HEK293 (cell line): ENCODE data around the gene C2CD2.

Source experiments
- CTCF ChIP-seq: fragments of 450-650 bp; formaldehyde crosslinking; IDR thresholded peaks from 2 replicates; pipeline ENCODE4 v1.5.1; 2016; ENCODE audit warnings: missing biosample characterization, missing genetic modification characterization
- KLF17 ChIP-seq: fragments of 450-650 bp; formaldehyde crosslinking; IDR thresholded peaks from 2 replicates; pipeline ENCODE4 v1.5.1; 2016; ENCODE audit warnings: missing biosample characterization, missing genetic modification characterization
- MZF1 ChIP-seq: fragments of 450-650 bp; formaldehyde crosslinking; IDR thresholded peaks from 2 replicates; pipeline ENCODE4 v1.5.1; 2017; ENCODE audit warnings: missing biosample characterization, missing genetic modification characterization, borderline replicate concordance
- PBX3 ChIP-seq: sonication (generic); formaldehyde crosslinking; IDR thresholded peaks from 2 replicates; pipeline ENCODE4 v1.8.1; 2022; ENCODE audit warnings: mild to moderate bottlenecking, moderate library complexity, missing genetic modification reagents
- REST ChIP-seq: fragments of 450-650 bp; formaldehyde crosslinking; IDR thresholded peaks from 2 replicates; pipeline ENCODE4 v1.5.1; 2016; ENCODE audit warnings: missing biosample characterization, missing genetic modification characterization
- SCRT2 ChIP-seq: fragments of 450-650 bp; formaldehyde crosslinking; IDR thresholded peaks from 2 replicates; pipeline ENCODE4 v1.5.1; 2016; ENCODE audit warnings: missing biosample characterization, missing genetic modification characterization
- SETDB1 ChIP-seq: IDR thresholded peaks from one replicate; pipeline ENCODE4 v1.6.1; 2017; ENCODE audit warnings: mild to moderate bottlenecking, low read length, moderate library complexity, mixed read lengths; ENCODE audit not compliant: insufficient read length
- ZBTB26 ChIP-seq: fragments of 450-650 bp; formaldehyde crosslinking; optimal IDR thresholded peaks from 2 replicates; pipeline ENCODE3; 2016; ENCODE audit warnings: missing biosample characterization, mild to moderate bottlenecking, missing genetic modification characterization
- ZBTB44 ChIP-seq: fragments of 450-650 bp; IDR thresholded peaks from 2 replicates; pipeline ENCODE4 v1.5.1; 2018; ENCODE audit warnings: missing biosample characterization, mild to moderate bottlenecking, missing genetic modification characterization
- ZNF184 ChIP-seq: fragments of 450-650 bp; IDR thresholded peaks from 2 replicates; pipeline ENCODE4 v1.5.1; 2018; ENCODE audit warnings: missing biosample characterization, mild to moderate bottlenecking, missing genetic modification characterization
- ZNF585B ChIP-seq: fragments of 450-650 bp; formaldehyde crosslinking; IDR thresholded peaks from 2 replicates; pipeline ENCODE4 v1.5.1; 2016; ENCODE audit warnings: missing biosample characterization, missing genetic modification characterization
- ZNF768 ChIP-seq: fragments of 450-650 bp; formaldehyde crosslinking; IDR thresholded peaks from 2 replicates; pipeline ENCODE4 v1.5.1; 2018; ENCODE audit warnings: missing biosample characterization, mild to moderate bottlenecking, missing genetic modification characterization

GRCh38 chr21:41869771-41870170 is 84.0 kb downstream of the C2CD2 start:
- TF ChIP-seq ZNF184 (tag by site-specific recombination): no peak
- no peak for TF ChIP-seq MZF1 (tag by site-specific recombination)
- no peak for TF ChIP-seq PBX3 (CRISPR knock-in tag)
- TF ChIP-seq KLF17 (tag by site-specific recombination): no peak
- TF ChIP-seq ZBTB44 (tag by site-specific recombination): no peak
- no peak for TF ChIP-seq SETDB1
- TF ChIP-seq CTCF (tag by site-specific recombination): no peak
- TF ChIP-seq SCRT2 (tag by site-specific recombination): no peak
- no peak for TF ChIP-seq ZNF585B (tag by site-specific recombination)
- no peak for TF ChIP-seq ZNF768
- TF ChIP-seq REST: no peak
- no peak for TF ChIP-seq ZBTB26 (tag by site-specific recombination)
